ENCODE results near the gene FADS2. TPM values are rescaled to one million over a fixed set of nuclear protein-coding genes. Genes with fewer than 3 reads are reported as not detected.

FADS2 gene
- total and polyA plus RNA-seq, 2 of the 13 experiments (the other 11 are each of a cell fraction or from before 2014, with no cell fraction given), result 90.1 to 124 TPM

- TF ChIP-seq ZNF407 (CRISPR knock-in tag; IDR thresholded peaks at IDR 0.05; ENCODE audit: not compliant biosample characterization) (no peak), TP53 (CRISPR knock-in tag; conservative IDR thresholded peaks at IDR 0.05) (no peak), MXD1 (CRISPR knock-in tag; IDR thresholded peaks at IDR 0.05) (no peak; the same call in 1 of the 2 replicates), SP5 (CRISPR knock-in tag; IDR thresholded peaks at IDR 0.05; ENCODE audit: borderline replicate concordance, low read depth) (peak; percentile 46; the same call in 1 of the 2 replicates), EHMT2 (IDR thresholded peaks at IDR 0.05; ENCODE audit: borderline replicate concordance, low read depth, low read length) (no peak), ZNF670 (CRISPR knock-in tag; IDR thresholded peaks at IDR 0.05; ENCODE audit: borderline replicate concordance) (no peak), MIER3 (CRISPR knock-in tag; IDR thresholded peaks at IDR 0.05; ENCODE audit: borderline replicate concordance) (no peak), DR1 (CRISPR knock-in tag; IDR thresholded peaks at IDR 0.05) (peak; percentile 44; the same call in 1 of the 2 replicates), ZNF10 (CRISPR knock-in tag; IDR thresholded peaks at IDR 0.05; ENCODE audit: borderline replicate concordance, low read depth) (no peak), ZNF646 (CRISPR knock-in tag; IDR thresholded peaks at IDR 0.05) (no peak), HNRNPL (IDR thresholded peaks at IDR 0.05; ENCODE audit: low read depth, low read length) (no peak), MIXL1 (CRISPR knock-in tag; IDR thresholded peaks at IDR 0.05) (no peak), ZNF543 (CRISPR knock-in tag; IDR thresholded peaks at IDR 0.05) (0 out of 2 replicates have a peak, but pooled peaks have one; percentile 47), ZNF44 (CRISPR knock-in tag; IDR thresholded peaks at IDR 0.05) (no peak)
Observed at GRCh38 chr11:61827571-61828378, at the start of gene FADS2 (continued).

Measured in HepG2 (cell line).